ENCODE measurements around the gene SPHK1. TPM values are rescaled to one million over a fixed set of nuclear protein-coding genes. Genes with fewer than 3 reads are reported as not detected.

The SPHK1 gene
- total and polyA plus RNA-seq, 12 donors = 0.53 to 15.3 (median 4.7) TPM

GRCh38 chr17:76432004-76432403, 47.6 kb downstream of the SPHK1 start:
- intact Hi-C loops (cut with DNase I) = no loop called here
- Histone ChIP-seq H3K27ac (no peak overlapping the region), H3K9me3 (replicated peaks in 1 of 3) (no peaks in the 10 kb centered on the region), H3K4me3 (no peak overlapping the region), H3K36me3 (replicated peaks in 1 of 2) (no peaks in the 10 kb centered on the region), H3K4me1 (replicated peaks in 1 of 2) (peaks cover 0 to 4% of the 10 kb centered on the region in 2 donors), H3K27me3 (no peaks in the 10 kb centered on the region)
- 71 to 86% (median 84%) methylated on average over 6 of the region's 6 CpGs for WGBS, 4 donors
- TF ChIP-seq POLR2A (IDR thresholded peaks at IDR 0.05) (no peak), CTCF (IDR thresholded peaks at IDR 0.05) (no peak)
- DNase-seq = no peak

- no peaks in the 10 kb centered on the region for H3K27me3 ChIP-seq
- H3K36me3 ChIP-seq (replicated peaks in 1 of 2) = no peaks in the 10 kb centered on the region
- peaks cover 0 to 6% of the 10 kb centered on the region in 2 donors for H3K4me1 ChIP-seq (replicated peaks in 1 of 2)
- no peaks in the 10 kb centered on the region for H3K9me3 ChIP-seq (replicated peaks in 1 of 3)
- H3K4me3 ChIP-seq = no peak overlapping the region
- H3K27ac ChIP-seq = no peak overlapping the region
- 73 to 86% (median 79%) methylated on average over 3 of the region's 3 CpGs for WGBS, 4 donors
- no peak for DNase-seq
- TF ChIP-seq POLR2A (IDR thresholded peaks at IDR 0.05) (no peak), CTCF (IDR thresholded peaks at IDR 0.05) (peak in 2 of 6 experiments; percentile 14 to 29)
- intact Hi-C loops (cut with DNase I) = no loop called here
Measured at GRCh38 chr17:76432712-76433336, 48.4 kb downstream of the SPHK1 start.

GRCh38 chr17:76433693-76434092, 49.3 kb downstream of the SPHK1 start:
- Histone ChIP-seq H3K27me3 (no peaks in the 10 kb centered on the region), H3K9me3 (replicated peaks in 1 of 3) (no peaks in the 10 kb centered on the region), H3K4me1 (replicated peaks in 1 of 2) (peaks cover 0 to 6% of the 10 kb centered on the region in 2 donors), H3K27ac (no peak overlapping the region), H3K4me3 (no peak overlapping the region), H3K36me3 (replicated peaks in 1 of 2) (no peaks in the 10 kb centered on the region)
- TF ChIP-seq POLR2A (IDR thresholded peaks at IDR 0.05) (no peak), CTCF (IDR thresholded peaks at IDR 0.05) (no peak)
- 94 to 95% (median 95%) methylated on average over 9 of the region's 9 CpGs for WGBS, 4 donors
- DNase-seq = no peak
- intact Hi-C loops (cut with DNase I) = no loop called here

- TF ChIP-seq POLR2A (IDR thresholded peaks at IDR 0.05) = no peak
- TF ChIP-seq CTCF (IDR thresholded peaks at IDR 0.05) = no peak
- H3K4me3 ChIP-seq = no peak overlapping the region
- peaks cover 0 to 6% of the 10 kb centered on the region in 2 donors for H3K4me1 ChIP-seq (replicated peaks in 1 of 2)
- intact Hi-C loops (cut with DNase I) = no loop called here
- DNase-seq = peak in 6 of 7 donors; percentile 53 to 76 (median 62)
- no peaks in the 10 kb centered on the region for H3K36me3 ChIP-seq (replicated peaks in 1 of 2)
- no peaks in the 10 kb centered on the region for H3K27me3 ChIP-seq
- H3K27ac ChIP-seq = peak overlapping the region in 1 of 5 donors; percentile 10
- WGBS, 4 donors = 68 to 80% (median 74%) methylated on average over 5 to 7 of the region's 7 CpGs
- H3K9me3 ChIP-seq (replicated peaks in 1 of 3) = no peaks in the 10 kb centered on the region
Measured at GRCh38 chr17:76434870-76435269, 50.5 kb downstream of the SPHK1 start.
